ENCODE data around the gene CD5L.

- TF ChIP-seq MXI1 (IDR thresholded peaks at IDR 0.05; ENCODE audit: low read depth, low read length): no peak
- no peak for TF ChIP-seq BACH1 (IDR thresholded peaks at IDR 0.05; ENCODE audit: borderline replicate concordance)
- no peak for TF ChIP-seq EZH2 (IDR thresholded peaks at IDR 0.05; ENCODE audit: borderline replicate concordance, control insufficient read depth, low read depth, low read length)
- TF ChIP-seq GABPA (IDR thresholded peaks at IDR 0.05; ENCODE audit: low read depth): no peak
- TF ChIP-seq POLR2AphosphoS5 (IDR thresholded peaks at IDR 0.05; ENCODE audit: low read length): no peak
- TF ChIP-seq ZNF274 (IDR thresholded peaks at IDR 0.05; ENCODE audit: insufficient read depth, insufficient read length): no peak
Measured at GRCh38 chr1:157838966-157839365, 2.6 kb downstream of the CD5L start.
